WTC11 (cell line): ENCODE results near the gene ASIC1. TPM values are rescaled to one million over a fixed set of nuclear protein-coding genes. Genes with fewer than 3 reads are reported as not detected.

ENCODE experiments used
- ARID4B ChIP-seq: sonication (generic); formaldehyde crosslinking; IDR thresholded peaks from 2 replicates; pipeline ENCODE4 v1.8.0; 2023; ENCODE audit warnings: missing genetic modification reagents, mild to moderate bottlenecking, borderline replicate concordance
- CTCF ChIP-seq: fragments of 200-600 bp; IDR thresholded peaks from 2 replicates; pipeline ENCODE4 v1.8.0; 2022; ENCODE audit warnings: antibody characterized with exemption
- ERG ChIP-seq: fragments of 250-450 bp; sonication (Bioruptor Pico); IDR thresholded peaks from 2 replicates; pipeline ENCODE4 v1.8.0; 2021; ENCODE audit warnings: mild to moderate bottlenecking
- ESRRA ChIP-seq: sonication (generic); formaldehyde crosslinking; IDR thresholded peaks from 2 replicates; pipeline ENCODE4 v1.8.1; 2022; ENCODE audit warnings: mild to moderate bottlenecking, missing genetic modification reagents, borderline replicate concordance
- FOXJ3 ChIP-seq: sonication (generic); formaldehyde crosslinking; IDR thresholded peaks from 2 replicates; pipeline ENCODE4 v1.9.0; 2021; ENCODE audit warnings: missing genetic modification reagents, mild to moderate bottlenecking, borderline replicate concordance
- FOXK1 ChIP-seq: sonication (generic); formaldehyde crosslinking; IDR thresholded peaks from 2 replicates; pipeline ENCODE4 v1.8.0; 2022; ENCODE audit warnings: mild to moderate bottlenecking, moderate library complexity, missing genetic modification reagents
- FOXP1 ChIP-seq: sonication (generic); formaldehyde crosslinking; IDR thresholded peaks from 2 replicates; pipeline ENCODE4 v1.8.0; 2022; ENCODE audit warnings: missing genetic modification reagents, mild to moderate bottlenecking, moderate library complexity, borderline replicate concordance
- KAT7 ChIP-seq: sonication (generic); formaldehyde crosslinking; IDR thresholded peaks from 2 replicates; pipeline ENCODE4 v1.8.1; 2023; ENCODE audit warnings: missing genetic modification reagents, mild to moderate bottlenecking, borderline replicate concordance
- PRRX2 ChIP-seq: fragments of 250-450 bp; sonication (Bioruptor Pico); IDR thresholded peaks from 2 replicates; pipeline ENCODE4 v1.8.0; 2021; ENCODE audit warnings: mild to moderate bottlenecking
- RORB ChIP-seq: fragments of 250-450 bp; sonication (Bioruptor Pico); IDR thresholded peaks from 2 replicates; pipeline ENCODE4 v1.9.0; 2021; ENCODE audit warnings: mild to moderate bottlenecking
- SOX15 ChIP-seq: fragments of 250-450 bp; sonication (Bioruptor Pico); IDR thresholded peaks from 2 replicates; pipeline ENCODE4 v1.9.0; 2021; ENCODE audit warnings: mild to moderate bottlenecking
- SP1 ChIP-seq: sonication (generic); formaldehyde crosslinking; conservative IDR thresholded peaks from 2 replicates; pipeline ENCODE4 v1.8.1; 2022; ENCODE audit warnings: missing genetic modification reagents
- TCF7 ChIP-seq: sonication (generic); formaldehyde crosslinking; IDR thresholded peaks from 2 replicates; pipeline ENCODE4 v1.8.0; 2022; ENCODE audit warnings: mild to moderate bottlenecking, low read depth, missing genetic modification reagents, moderate library complexity
- TEAD1 ChIP-seq: sonication (generic); formaldehyde crosslinking; IDR thresholded peaks from 2 replicates; pipeline ENCODE4 v1.8.0; 2022; ENCODE audit warnings: mild to moderate bottlenecking, missing genetic modification reagents
- ZNF219 ChIP-seq: sonication (generic); formaldehyde crosslinking; IDR thresholded peaks from 2 replicates; pipeline ENCODE4 v1.8.0; 2023; ENCODE audit warnings: missing genetic modification reagents, mild to moderate bottlenecking, borderline replicate concordance
- ZNF263 ChIP-seq: sonication (generic); formaldehyde crosslinking; IDR thresholded peaks from 2 replicates; pipeline ENCODE4 v1.8.1; 2022; ENCODE audit warnings: low read depth, mild to moderate bottlenecking, moderate library complexity, missing genetic modification reagents
- ZNF671 ChIP-seq: fragments of 250-450 bp; sonication (Bioruptor Pico); IDR thresholded peaks from 2 replicates; pipeline ENCODE4 v1.8.0; 2021; ENCODE audit warnings: mild to moderate bottlenecking
- ZSCAN18 ChIP-seq: fragments of 250-450 bp; sonication (Bioruptor Pico); IDR thresholded peaks from 2 replicates; pipeline ENCODE4 v2.1.2; 2022; ENCODE audit warnings: mild to moderate bottlenecking, moderate library complexity
- total RNA-seq: library from RNA; stranded (reverse); gene quantifications from 3 replicates; pipeline ENCODE4 v1.2.3, GENCODE V29; 2021
- TF ChIP-seq, protein P1 (sequence below): sonication (generic); formaldehyde crosslinking; IDR thresholded peaks from 2 replicates; pipeline ENCODE4 v1.8.1; 2023; ENCODE audit warnings: mild to moderate bottlenecking, missing genetic modification reagents
- TF ChIP-seq, protein P2 (sequence below): fragments of 250-450 bp; sonication (Bioruptor Pico); conservative IDR thresholded peaks from 2 replicates; pipeline ENCODE4 v1.9.0; 2021; ENCODE audit warnings: mild to moderate bottlenecking
- TF ChIP-seq, protein P3 (sequence below): sonication (generic); formaldehyde crosslinking; IDR thresholded peaks from 2 replicates; pipeline ENCODE4 v1.8.1; 2022; ENCODE audit warnings: low read depth, mild to moderate bottlenecking, moderate library complexity, missing genetic modification reagents, borderline replicate concordance
- TF ChIP-seq, protein P4 (sequence below): sonication (generic); formaldehyde crosslinking; IDR thresholded peaks from 2 replicates; pipeline ENCODE4 v1.8.0; 2023; ENCODE audit warnings: mild to moderate bottlenecking, missing genetic modification reagents

The ASIC1 gene
- total RNA-seq, 1 experiment from 2014 or later, result 4.9 TPM

GRCh38 chr12:50111693-50112455, 54.5 kb downstream of the ASIC1 start, which contains the start of gene COX14 (continued):
- peak; percentile 89; the same call in 1 of the 2 replicates for TF ChIP-seq ARID4B
- TF ChIP-seq FOXP1 (CRISPR knock-in tag), result peak; percentile 91
- TF ChIP-seq KAT7 (CRISPR knock-in tag), result no peak
- TF ChIP-seq, protein P1, sequence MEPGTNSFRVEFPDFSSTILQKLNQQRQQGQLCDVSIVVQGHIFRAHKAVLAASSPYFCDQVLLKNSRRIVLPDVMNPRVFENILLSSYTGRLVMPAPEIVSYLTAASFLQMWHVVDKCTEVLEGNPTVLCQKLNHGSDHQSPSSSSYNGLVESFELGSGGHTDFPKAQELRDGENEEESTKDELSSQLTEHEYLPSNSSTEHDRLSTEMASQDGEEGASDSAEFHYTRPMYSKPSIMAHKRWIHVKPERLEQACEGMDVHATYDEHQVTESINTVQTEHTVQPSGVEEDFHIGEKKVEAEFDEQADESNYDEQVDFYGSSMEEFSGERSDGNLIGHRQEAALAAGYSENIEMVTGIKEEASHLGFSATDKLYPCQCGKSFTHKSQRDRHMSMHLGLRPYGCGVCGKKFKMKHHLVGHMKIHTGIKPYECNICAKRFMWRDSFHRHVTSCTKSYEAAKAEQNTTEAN, result no peak
- no peak for TF ChIP-seq FOXJ3 (CRISPR knock-in tag)
- TF ChIP-seq ERG (CRISPR knock-in tag), result no peak
- TF ChIP-seq RORB (CRISPR knock-in tag), result no peak
- TF ChIP-seq ZNF219 (CRISPR knock-in tag), result no peak
- TF ChIP-seq, protein P2, sequence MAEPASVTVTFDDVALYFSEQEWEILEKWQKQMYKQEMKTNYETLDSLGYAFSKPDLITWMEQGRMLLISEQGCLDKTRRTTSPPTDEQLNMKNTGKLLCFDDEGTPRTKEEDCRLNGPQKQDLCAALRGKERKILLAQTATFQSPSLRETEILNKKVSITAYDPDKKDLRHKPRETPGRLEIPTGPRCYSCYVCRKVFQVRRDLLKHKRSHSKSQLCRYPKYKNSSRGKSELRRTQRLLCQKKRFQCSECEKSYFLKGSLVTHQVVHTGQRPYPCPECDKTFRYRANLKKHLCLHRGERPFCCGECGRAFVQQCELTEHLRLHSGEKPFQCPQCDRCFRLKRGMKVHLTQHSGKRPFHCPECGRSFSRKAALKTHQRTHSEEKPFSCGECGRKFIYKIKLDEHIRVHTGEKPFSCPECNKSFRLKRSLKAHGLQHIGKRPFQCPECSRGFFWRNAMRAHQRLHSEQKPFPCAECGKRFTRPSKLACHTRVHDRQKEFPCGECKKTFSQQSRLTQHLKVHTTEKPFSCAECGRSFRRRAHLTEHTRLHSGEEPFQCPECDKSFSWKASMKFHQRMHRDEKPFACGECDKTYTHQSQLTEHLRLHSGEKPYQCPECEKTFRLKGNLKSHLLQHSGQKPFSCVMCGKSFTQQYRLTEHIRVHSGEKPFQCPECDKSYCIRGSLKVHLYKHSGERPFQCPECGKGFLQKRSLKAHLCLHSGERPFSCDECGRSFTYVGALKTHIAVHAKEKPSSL (CRISPR knock-in tag), result no peak
- TF ChIP-seq SP1, result peak; percentile 81
- TF ChIP-seq FOXK1 (CRISPR knock-in tag), result peak; percentile 95
- TF ChIP-seq CTCF, result peak; percentile 70
- peak; percentile 75; the same call in 1 of the 2 replicates for TF ChIP-seq ESRRA
- no peak for TF ChIP-seq ZNF671 (CRISPR knock-in tag)
- TF ChIP-seq, protein P3, sequence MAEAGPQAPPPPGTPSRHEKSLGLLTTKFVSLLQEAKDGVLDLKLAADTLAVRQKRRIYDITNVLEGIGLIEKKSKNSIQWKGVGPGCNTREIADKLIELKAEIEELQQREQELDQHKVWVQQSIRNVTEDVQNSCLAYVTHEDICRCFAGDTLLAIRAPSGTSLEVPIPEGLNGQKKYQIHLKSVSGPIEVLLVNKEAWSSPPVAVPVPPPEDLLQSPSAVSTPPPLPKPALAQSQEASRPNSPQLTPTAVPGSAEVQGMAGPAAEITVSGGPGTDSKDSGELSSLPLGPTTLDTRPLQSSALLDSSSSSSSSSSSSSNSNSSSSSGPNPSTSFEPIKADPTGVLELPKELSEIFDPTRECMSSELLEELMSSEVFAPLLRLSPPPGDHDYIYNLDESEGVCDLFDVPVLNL (CRISPR knock-in tag), result no peak
- TF ChIP-seq TCF7, result 0 out of 2 replicates have a peak, but pooled peaks have one; percentile 40
- no peak for TF ChIP-seq ZSCAN18 (CRISPR knock-in tag)
- no peak for TF ChIP-seq ZNF263 (CRISPR knock-in tag)
- TF ChIP-seq, protein P4, sequence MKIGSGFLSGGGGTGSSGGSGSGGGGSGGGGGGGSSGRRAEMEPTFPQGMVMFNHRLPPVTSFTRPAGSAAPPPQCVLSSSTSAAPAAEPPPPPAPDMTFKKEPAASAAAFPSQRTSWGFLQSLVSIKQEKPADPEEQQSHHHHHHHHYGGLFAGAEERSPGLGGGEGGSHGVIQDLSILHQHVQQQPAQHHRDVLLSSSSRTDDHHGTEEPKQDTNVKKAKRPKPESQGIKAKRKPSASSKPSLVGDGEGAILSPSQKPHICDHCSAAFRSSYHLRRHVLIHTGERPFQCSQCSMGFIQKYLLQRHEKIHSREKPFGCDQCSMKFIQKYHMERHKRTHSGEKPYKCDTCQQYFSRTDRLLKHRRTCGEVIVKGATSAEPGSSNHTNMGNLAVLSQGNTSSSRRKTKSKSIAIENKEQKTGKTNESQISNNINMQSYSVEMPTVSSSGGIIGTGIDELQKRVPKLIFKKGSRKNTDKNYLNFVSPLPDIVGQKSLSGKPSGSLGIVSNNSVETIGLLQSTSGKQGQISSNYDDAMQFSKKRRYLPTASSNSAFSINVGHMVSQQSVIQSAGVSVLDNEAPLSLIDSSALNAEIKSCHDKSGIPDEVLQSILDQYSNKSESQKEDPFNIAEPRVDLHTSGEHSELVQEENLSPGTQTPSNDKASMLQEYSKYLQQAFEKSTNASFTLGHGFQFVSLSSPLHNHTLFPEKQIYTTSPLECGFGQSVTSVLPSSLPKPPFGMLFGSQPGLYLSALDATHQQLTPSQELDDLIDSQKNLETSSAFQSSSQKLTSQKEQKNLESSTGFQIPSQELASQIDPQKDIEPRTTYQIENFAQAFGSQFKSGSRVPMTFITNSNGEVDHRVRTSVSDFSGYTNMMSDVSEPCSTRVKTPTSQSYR (CRISPR knock-in tag), result no peak
- TF ChIP-seq TEAD1 (CRISPR knock-in tag), result 0 out of 2 replicates have a peak, but pooled peaks have one; percentile 51
- no peak for TF ChIP-seq SOX15 (CRISPR knock-in tag)
- no peak for TF ChIP-seq PRRX2 (CRISPR knock-in tag)
